Osteoblast (primary cell): ENCODE measurements around the gene SEMA5B. TPM values are rescaled to one million over a fixed set of nuclear protein-coding genes. Genes with fewer than 3 reads are reported as not detected.

ENCODE experiments used
- DNase-seq: peaks from one replicate; pipeline ENCODE4 v3.0.0; 2011; ENCODE audit warnings: low spot score, mixed read lengths; ENCODE audit not compliant: insufficient read length; ENCODE audit errors: missing footprints
- H2AFZ ChIP-seq: 2 replicates; pipeline ENCODE4 v1.6.0; 2011; ENCODE audit warnings: mild to moderate bottlenecking, low read length
- H3K27ac ChIP-seq: 2 replicates; pipeline ENCODE4 v1.5.1; 2011; ENCODE audit warnings: mild to moderate bottlenecking, low read depth, low read length, moderate library complexity
- H3K27me3 ChIP-seq: 2 replicates; pipeline ENCODE4 v1.6.0; 2012; ENCODE audit warnings: mild to moderate bottlenecking, control low read depth, inconsistent platforms, low read length, moderate library complexity; ENCODE audit not compliant: insufficient read depth
- H3K36me3 ChIP-seq: 2 replicates; pipeline ENCODE4 v1.5.1; 2011; ENCODE audit warnings: mild to moderate bottlenecking, low read length, control low read depth, moderate library complexity; ENCODE audit not compliant: insufficient read depth
- H3K4me1 ChIP-seq: 2 replicates; pipeline ENCODE4 v1.5.1; 2011; ENCODE audit warnings: mild to moderate bottlenecking, low read length, control low read depth, moderate library complexity; ENCODE audit not compliant: insufficient read depth
- H3K4me2 ChIP-seq: 2 replicates; pipeline ENCODE4 v1.6.0; 2011; ENCODE audit warnings: mild to moderate bottlenecking, low read length; ENCODE audit not compliant: insufficient read depth
- H3K4me3 ChIP-seq: fragments of 200-600 bp; sonication (generic); 3 replicates; pipeline ENCODE4 v1.5.1; 2012; ENCODE audit warnings: mild to moderate bottlenecking, low read length, inconsistent platforms; ENCODE audit not compliant: insufficient read depth
- H3K79me2 ChIP-seq: 2 replicates; pipeline ENCODE4 v1.6.0; 2012; ENCODE audit warnings: mild to moderate bottlenecking, low read length, control low read depth, inconsistent platforms; ENCODE audit not compliant: insufficient read depth
- H3K9me3 ChIP-seq: 2 replicates; pipeline ENCODE4 v1.5.1; 2011; ENCODE audit warnings: low read depth, low read length, control low read depth
- H4K20me1 ChIP-seq: 2 replicates; pipeline ENCODE4 v1.6.0; 2012; ENCODE audit warnings: mild to moderate bottlenecking, low read length, control low read depth; ENCODE audit not compliant: insufficient read depth
- CTCF ChIP-seq: IDR thresholded peaks from 2 replicates; pipeline ENCODE4 v1.5.1; 2011; ENCODE audit warnings: mild to moderate bottlenecking, low read depth, low read length, moderate library complexity; ENCODE audit errors: extremely low read depth
- total RNA-seq: library from RNA; depleted of rRNA; stranded (reverse); fragments of >200 nt; gene quantifications from 2 replicates; pipeline ENCODE4 v1.2.3, GENCODE V29; 2012

SEMA5B gene
- total RNA-seq, 1 donor: not detected

- Histone ChIP-seq H2AFZ (no peak overlapping the region), H3K27ac (no peak overlapping the region), H3K4me2 (no peak overlapping the region), H3K36me3 (no peaks in the 10 kb centered on the region), H3K4me1 (no peaks in the 10 kb centered on the region), H3K79me2 (no peaks in the 10 kb centered on the region), H3K27me3 (no peaks in the 10 kb centered on the region), H4K20me1 (no peaks in the 10 kb centered on the region), H3K4me3 (no peak overlapping the region), H3K9me3 (no peaks in the 10 kb centered on the region)
- TF ChIP-seq CTCF: no peak
- DNase-seq: no peak
Observed at GRCh38 chr3:122864498-122864897, 163.1 kb downstream of the SEMA5B start.

- Histone ChIP-seq H3K4me1 (peaks cover 4% of the 10 kb centered on the region), H3K79me2 (no peaks in the 10 kb centered on the region), H4K20me1 (no peaks in the 10 kb centered on the region), H2AFZ (no peak overlapping the region), H3K4me2 (no peak overlapping the region), H3K27me3 (no peaks in the 10 kb centered on the region), H3K4me3 (no peak overlapping the region), H3K36me3 (no peaks in the 10 kb centered on the region), H3K27ac (no peak overlapping the region), H3K9me3 (no peaks in the 10 kb centered on the region)
- no peak for TF ChIP-seq CTCF
- DNase-seq: no peak
Observed at GRCh38 chr3:122862381-122862780, 165.2 kb downstream of the SEMA5B start.

Other genes with a start within 250 kb of the SEMA5B start
- gene HSPBAP1, start 233.9 kb downstream of the SEMA5B start, total RNA-seq: 13.8 and 16.2 TPM in 2 replicates
- 41.8 and 43.4 TPM in 2 replicates for gene SLC49A4, start 232.7 kb downstream of the SEMA5B start, total RNA-seq
- 54.3 and 54.5 TPM in 2 replicates for gene PDIA5, start 39.3 kb upstream of the SEMA5B start, total RNA-seq
- gene SEC22A, start 174.2 kb upstream of the SEMA5B start, total RNA-seq: 27.9 and 36.2 TPM in 2 replicates